Renal cortex interstitium (tissue), 11 donors: ENCODE measurements around the gene LILRA5. TPM values are rescaled to one million over a fixed set of nuclear protein-coding genes. Genes with fewer than 3 reads are reported as not detected.
"Not testable (repeated sequence)": the region's sequence is repeated elsewhere in the genome, so short reads cannot be mapped to it uniquely, and the experiment has no call there.

ENCODE experiments used
- DNase-seq, 11 donors: peaks; one replicate each; pipeline ENCODE4 v3.0.0-alpha.2; 2013; ENCODE audit warnings: low read depth in 9 of 11, low spot score in 4 of 11; ENCODE audit errors: extremely low read depth in 1 of 11
- polyA plus RNA-seq, 3 donors: library from polyadenylated mRNA; unstranded; fragments of 120-200 nt; gene quantifications; one replicate each; pipeline ENCODE4 v1.2.1, GENCODE V29; 2013; ENCODE audit not compliant: insufficient read length in 3 of 3

LILRA5 gene
- polyA plus RNA-seq, 3 donors = 0.42 to 1.7 (median 0.70) TPM

GRCh38 chr19:54316746-54317107, 3.8 kb upstream of the LILRA5 start:
- no peak for DNase-seq

- DNase-seq = no peak
Measured at GRCh38 chr19:54315956-54316355, 3.0 kb upstream of the LILRA5 start.

DNA sequence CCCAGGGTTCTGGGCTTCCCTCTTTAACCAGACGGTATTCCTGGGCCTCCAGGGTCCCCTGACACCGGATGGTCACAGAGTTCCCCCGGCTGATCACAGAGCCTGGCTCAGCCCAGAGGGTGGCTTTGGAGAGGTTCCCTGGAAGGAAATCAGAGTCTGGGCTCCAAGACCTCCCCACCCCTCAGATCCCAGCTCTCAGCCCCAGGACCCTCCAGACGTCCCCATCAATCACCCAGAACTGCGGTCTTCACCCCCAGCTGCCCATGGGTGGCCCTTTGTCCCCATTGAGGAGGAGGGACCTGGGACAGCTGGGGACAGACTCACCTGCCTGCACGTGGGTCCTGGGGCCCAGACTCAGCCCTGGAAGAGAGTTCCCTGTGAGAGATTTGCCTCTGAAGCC, 955 bp downstream of the LILRA5 start:
- no peak for DNase-seq

GRCh38 chr19:54311486-54311885, 1.5 kb downstream of the LILRA5 start:
- no peak for DNase-seq

DNA sequence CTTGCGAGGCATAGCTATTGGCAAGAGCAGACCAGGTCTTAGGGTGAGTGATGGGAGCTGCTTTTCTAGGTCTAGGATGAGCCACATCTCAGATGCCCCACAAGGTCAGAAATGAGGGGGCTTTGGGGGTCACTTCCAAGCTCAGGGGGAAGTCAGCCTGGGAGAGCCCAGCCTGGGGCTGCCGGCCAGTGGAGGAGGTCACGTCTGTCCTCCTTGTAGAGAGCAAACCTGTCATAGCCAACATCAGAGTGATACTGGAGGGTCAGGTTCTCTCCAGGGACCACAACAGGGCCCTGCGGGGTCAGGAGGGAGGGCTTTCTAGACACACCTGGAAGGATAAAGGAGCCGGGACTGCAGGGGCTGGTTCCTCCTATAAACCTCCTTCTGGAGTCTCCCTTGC, 2.4 kb downstream of the LILRA5 start:
- no peak for DNase-seq

GRCh38 chr19:54309811-54310210, 3.2 kb downstream of the LILRA5 start:
- no peak for DNase-seq

DNA sequence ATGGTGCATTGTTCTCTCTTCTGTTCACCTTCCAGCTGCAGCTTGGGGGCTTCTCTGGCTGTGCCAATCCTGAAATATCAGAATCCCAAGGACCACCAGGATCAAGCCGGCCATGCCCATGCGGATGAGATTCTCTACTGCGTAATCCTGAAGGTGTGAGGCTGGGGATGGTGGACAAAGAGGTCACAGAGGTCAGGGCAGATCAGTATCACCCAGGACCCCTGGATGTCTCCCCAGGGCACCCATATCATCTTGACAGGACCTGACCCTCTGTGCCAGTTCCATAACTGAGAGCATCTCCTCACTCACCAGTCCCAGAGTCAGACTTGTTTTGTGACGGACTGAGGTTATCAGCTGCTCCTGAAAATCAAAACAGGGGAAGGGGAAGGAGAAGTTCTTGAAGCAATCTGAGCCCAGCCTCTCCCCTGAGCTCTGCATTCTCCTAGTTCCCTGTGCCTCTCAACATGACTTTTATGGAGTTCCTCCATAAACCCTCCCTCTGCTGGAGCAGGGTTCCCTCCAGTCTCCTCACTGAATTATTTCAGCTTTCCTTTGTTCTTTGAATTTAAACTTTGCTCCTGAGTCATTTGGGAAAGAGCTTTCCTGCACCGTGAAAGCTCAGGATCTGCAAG, 5.5 kb downstream of the LILRA5 start:
- no peak for DNase-seq

DNA sequence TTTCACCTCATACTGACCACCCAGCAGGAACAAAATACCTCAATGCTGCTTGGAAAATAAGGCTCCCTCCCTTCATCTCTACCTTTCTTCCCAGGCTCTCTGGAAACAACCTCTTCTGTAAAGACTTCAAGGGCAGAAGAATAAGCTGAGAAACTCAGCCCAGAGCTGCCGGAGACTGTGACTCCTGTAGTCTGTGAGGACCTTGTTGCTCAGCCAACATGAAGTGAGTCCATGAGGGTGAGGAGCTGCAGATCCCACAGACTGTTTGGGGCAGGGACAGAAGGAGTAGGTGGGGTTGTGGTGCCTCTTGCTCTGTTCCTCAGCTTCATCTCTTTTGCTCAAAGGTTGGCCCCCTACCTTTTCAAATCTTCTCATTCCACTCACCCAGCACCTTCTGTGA, 7.8 kb downstream of the LILRA5 start:
- no peak for DNase-seq

GRCh38 chr19:54302257-54302656, 10.7 kb downstream of the LILRA5 start:
- DNase-seq = no peak

GRCh38 chr19:54299515-54299914, 13.5 kb downstream of the LILRA5 start:
- DNase-seq = no peak

DNA sequence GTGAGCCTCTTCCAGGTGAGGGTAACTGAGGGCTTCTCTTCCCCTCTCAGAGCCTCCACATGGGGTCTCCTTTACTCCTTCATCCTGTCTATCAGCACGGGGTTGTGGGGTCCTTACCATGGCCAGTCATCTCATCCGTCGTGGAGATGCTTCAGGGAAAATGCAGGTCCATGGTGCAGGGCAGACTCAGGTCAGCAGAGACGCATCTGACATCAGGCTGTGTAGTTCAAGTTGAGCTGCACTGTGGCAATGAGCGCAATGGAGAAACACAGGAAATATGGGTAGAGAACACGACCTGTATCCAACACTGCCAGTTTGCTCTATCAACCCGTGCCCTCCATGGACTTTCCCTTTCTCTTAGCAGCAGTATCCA, 13.9 kb downstream of the LILRA5 start:
- no peak for DNase-seq

- DNase-seq = no peak
Measured at GRCh38 chr19:54298357-54299125, 14.4 kb downstream of the LILRA5 start.

DNA sequence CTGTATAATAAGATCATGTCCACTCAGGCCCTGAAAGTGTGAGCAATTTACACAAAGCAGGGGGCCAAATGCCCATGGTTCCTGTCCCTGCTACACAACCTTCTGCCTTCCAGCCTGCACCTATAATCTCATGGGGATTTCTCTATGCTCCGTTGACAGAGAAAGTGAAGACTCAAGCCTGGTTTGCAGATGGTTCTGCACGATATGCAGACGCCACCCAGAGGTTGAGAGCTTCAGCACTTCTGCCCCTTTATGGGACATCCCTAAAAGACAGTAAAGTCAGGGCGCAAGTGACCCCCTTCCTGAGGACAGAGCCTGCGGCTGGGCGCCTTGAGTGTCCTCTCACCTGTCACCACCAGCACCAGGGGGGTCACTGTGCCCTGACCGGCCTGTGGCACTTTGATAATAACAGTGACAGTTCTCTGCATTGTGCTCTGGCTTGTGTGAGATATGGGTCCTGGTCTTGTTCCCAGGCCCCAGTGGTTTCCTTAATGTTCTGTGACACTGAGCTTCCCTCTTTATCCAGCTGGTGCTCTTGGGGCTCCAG, 15.1 kb downstream of the LILRA5 start:
- no peak for DNase-seq

DNA sequence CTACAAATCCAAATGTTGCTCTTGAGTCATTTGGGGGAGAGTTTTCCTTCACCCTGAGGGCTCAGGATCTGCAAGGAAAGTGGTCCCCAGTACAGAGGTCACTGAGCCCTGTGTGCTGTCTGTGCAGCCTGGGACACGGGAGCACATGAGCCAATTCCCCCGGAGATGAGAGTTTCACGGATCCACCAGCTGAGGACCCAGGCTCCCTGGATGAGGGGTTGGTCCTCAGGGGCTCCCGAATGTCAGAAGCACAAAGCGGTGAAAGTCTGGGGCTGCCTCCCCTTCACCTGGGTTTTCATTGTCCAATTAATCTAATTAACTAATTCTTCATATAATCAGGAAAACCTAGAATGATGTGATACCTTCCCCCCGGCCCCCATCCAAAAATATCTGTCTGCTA, 18.4 kb downstream of the LILRA5 start:
- DNase-seq = no peak

DNA sequence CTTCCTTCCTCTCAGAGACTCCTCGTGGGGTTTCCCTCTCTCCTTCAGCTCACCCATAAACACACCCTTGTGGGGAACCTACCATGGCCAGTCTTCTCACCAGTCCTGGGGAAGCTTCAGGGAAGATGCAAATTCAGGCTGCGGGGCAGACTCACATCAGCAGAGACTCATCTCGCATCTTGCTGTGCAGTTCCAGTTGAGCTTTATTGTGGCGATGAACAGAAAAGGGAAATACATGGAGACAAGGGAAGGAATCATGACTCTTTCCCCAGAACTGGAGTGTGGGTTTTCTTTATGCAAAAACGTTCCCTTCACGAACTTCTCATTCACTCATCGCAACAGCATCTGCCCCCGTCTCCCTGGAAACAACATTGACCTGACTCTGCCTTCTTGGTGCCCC, 23.8 kb downstream of the LILRA5 start:
- DNase-seq = not testable (repeated sequence)

- DNase-seq = no peak
Measured at GRCh38 chr19:54287456-54287855, 25.5 kb downstream of the LILRA5 start.

DNA sequence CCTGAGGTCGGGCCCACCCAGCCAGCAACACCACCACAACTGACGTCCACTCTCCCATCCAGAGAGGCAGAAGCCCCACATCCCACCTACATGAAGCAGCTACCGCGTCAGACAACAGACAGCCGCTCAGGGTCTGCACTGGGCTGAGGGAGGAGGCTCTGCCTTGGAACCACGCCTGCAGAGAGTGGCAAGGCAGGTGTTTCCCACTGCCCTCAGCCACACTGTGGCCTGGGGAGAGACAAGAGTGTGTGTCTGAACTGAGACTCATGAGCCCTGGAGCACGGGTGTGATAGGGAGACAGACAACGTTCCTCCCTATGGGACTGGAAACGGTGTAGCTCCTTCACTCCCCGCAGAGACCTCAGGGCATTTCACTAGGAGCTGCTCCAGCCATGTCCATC, 26.7 kb downstream of the LILRA5 start:
- DNase-seq = not testable (repeated sequence)

- DNase-seq = not testable (repeated sequence)
Measured at GRCh38 chr19:54285427-54286056, 27.4 kb downstream of the LILRA5 start.

DNA sequence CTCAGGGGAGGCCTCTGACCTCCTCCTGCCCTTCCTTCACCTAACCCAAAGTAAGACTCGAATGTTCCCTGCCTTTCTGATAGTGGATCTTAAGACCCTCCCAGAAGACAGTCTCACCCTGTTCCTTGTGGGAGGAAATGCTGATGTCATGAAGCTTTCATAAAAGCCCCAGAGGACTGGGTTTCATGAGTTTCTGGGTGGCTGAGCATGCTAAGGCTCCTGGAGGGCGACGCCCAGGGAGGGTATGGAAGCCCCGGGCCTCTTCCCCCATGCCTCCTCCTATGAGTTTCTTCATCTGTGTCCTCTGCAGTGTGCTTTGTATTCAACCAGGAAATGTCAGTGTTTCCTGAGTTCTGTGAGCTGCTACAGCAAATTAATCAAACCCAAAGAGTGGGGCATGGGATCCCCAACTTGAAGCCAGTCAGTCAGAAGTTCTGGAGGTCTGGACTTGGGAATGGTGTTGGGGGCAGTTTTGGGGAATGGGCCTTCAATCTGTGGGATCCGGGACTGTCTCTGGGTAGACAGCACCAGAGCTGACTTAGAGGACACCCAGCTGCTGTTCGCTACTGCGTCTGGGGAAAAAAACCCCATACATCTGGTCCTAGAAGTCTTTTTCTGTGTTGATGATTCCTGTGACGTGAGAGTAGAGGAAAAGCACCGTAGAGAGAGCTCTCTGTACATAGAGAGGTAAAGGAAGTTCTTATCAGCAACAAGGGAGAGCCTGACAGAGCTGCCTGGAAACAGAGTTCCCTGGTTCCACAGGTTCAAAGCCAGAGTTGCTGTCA, 30.1 kb downstream of the LILRA5 start:
- no peak for DNase-seq

- not testable (repeated sequence) for DNase-seq
Measured at GRCh38 chr19:54281729-54282075, 31.3 kb downstream of the LILRA5 start.
